Ovary (tissue), 3 donors: ENCODE measurements around the gene HSPH1.

Experiments used
- EP300 ChIP-seq: sonication (generic); formaldehyde crosslinking; IDR thresholded peaks from one replicate; pipeline ENCODE4 v1.6.1; 2017; ENCODE audit warnings: antibody characterized with exemption
- POLR2A ChIP-seq: fragments of 450-650 bp; IDR thresholded peaks from one replicate; pipeline ENCODE4 v1.6.1; 2017; ENCODE audit warnings: antibody characterized with exemption, mild to moderate bottlenecking, moderate library complexity
- TF ChIP-seq, protein P1 (sequence below), 3 donors: fragments of 450-650 bp in 2 of 3; fragments of 200-600 bp in 1 of 3; IDR thresholded peaks; one replicate each; pipeline versions ENCODE4 v1.5.1 to v1.8.0; 2016 to 2022; ENCODE audit warnings: antibody characterized with exemption in 3 of 3, mild to moderate bottlenecking in 1 of 3
- donor health status: DM: no; HTN: no; CAD: no.

DNA sequence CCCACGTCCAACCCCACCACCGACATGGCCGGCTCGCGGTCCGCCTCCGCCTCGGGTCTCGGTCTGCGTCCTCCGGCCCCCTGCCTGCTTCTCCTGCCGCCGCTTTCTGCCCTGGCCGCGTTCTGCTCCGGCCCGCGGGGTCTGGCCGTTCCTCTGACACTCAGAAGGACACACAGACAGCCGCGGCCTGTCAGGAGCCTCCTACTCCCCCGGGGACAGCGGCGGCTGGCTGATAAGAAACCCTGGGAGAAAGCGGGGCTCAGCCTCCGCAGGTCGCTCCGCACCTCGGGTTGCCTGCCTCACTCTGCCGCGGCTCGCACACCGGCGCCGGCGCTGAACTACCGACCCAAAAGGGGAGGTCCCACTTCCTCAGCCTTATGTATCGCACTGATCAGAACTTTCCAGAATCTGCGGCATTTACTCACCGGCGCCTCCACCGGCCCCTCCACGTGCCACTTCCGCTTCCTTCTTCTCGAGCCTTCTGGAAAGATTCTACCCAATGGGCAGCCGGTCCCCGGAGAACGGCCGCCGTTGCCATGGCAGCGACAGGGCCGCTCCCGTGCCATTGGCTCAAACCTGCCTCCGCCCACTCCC is at the start of gene HSPH1:
- TF ChIP-seq, protein P1, sequence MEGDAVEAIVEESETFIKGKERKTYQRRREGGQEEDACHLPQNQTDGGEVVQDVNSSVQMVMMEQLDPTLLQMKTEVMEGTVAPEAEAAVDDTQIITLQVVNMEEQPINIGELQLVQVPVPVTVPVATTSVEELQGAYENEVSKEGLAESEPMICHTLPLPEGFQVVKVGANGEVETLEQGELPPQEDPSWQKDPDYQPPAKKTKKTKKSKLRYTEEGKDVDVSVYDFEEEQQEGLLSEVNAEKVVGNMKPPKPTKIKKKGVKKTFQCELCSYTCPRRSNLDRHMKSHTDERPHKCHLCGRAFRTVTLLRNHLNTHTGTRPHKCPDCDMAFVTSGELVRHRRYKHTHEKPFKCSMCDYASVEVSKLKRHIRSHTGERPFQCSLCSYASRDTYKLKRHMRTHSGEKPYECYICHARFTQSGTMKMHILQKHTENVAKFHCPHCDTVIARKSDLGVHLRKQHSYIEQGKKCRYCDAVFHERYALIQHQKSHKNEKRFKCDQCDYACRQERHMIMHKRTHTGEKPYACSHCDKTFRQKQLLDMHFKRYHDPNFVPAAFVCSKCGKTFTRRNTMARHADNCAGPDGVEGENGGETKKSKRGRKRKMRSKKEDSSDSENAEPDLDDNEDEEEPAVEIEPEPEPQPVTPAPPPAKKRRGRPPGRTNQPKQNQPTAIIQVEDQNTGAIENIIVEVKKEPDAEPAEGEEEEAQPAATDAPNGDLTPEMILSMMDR (IDR thresholded peaks at IDR 0.05) = peak in 1 of 3 donors; percentile 37
- TF ChIP-seq EP300 (no peak), POLR2A (peak; percentile 25)
